Forelimb muscle (tissue), 1 donor: ENCODE data around the gene FHIT. TPM values are rescaled to one million over a fixed set of nuclear protein-coding genes. Genes with fewer than 3 reads are reported as not detected.

Experiments used
- DNase-seq: peaks from one replicate; pipeline ENCODE4 v3.0.0-alpha.2; 2013; ENCODE audit warnings: low read depth
- polyA plus RNA-seq: library from polyadenylated mRNA; unstranded; fragments of 120-200 nt; gene quantifications from one replicate; pipeline ENCODE4 v1.2.1, GENCODE V29; 2013; ENCODE audit not compliant: insufficient read length

The FHIT gene
- polyA plus RNA-seq, 1 donor = 7.1 TPM

- DNase-seq = no peak
Measured at GRCh38 chr3:59802045-59802444, 1449.2 kb downstream of the FHIT start.

- DNase-seq = no peak
Measured at GRCh38 chr3:59800481-59800880, 1450.8 kb downstream of the FHIT start.

GRCh38 chr3:59798372-59799086, 1452.7 kb downstream of the FHIT start:
- no peak for DNase-seq

GRCh38 chr3:59797533-59797932, 1453.7 kb downstream of the FHIT start:
- DNase-seq = no peak

- DNase-seq = no peak
Measured at GRCh38 chr3:59796456-59796855, 1454.8 kb downstream of the FHIT start.

GRCh38 chr3:59795756-59796155, 1455.5 kb downstream of the FHIT start:
- no peak for DNase-seq

- DNase-seq = no peak
Measured at GRCh38 chr3:59793976-59794375, 1457.3 kb downstream of the FHIT start.

GRCh38 chr3:59791774-59792308, 1459.4 kb downstream of the FHIT start:
- DNase-seq = no peak

- DNase-seq = no peak
Measured at GRCh38 chr3:59790241-59790640, 1461.0 kb downstream of the FHIT start.

GRCh38 chr3:59788801-59789200, 1462.5 kb downstream of the FHIT start:
- DNase-seq = no peak

- DNase-seq = no peak
Measured at GRCh38 chr3:59788133-59788532, 1463.1 kb downstream of the FHIT start.

GRCh38 chr3:59786374-59786773, 1464.9 kb downstream of the FHIT start:
- DNase-seq = no peak

GRCh38 chr3:59784164-59784563, 1467.1 kb downstream of the FHIT start:
- DNase-seq = no peak

GRCh38 chr3:59783468-59783988, 1467.7 kb downstream of the FHIT start:
- DNase-seq = no peak

GRCh38 chr3:59782664-59783063, 1468.6 kb downstream of the FHIT start:
- no peak for DNase-seq

GRCh38 chr3:59780209-59780608, 1471.0 kb downstream of the FHIT start:
- no peak for DNase-seq

- no peak for DNase-seq
Measured at GRCh38 chr3:59779260-59779659, 1472.0 kb downstream of the FHIT start.

- DNase-seq = no peak
Measured at GRCh38 chr3:59777667-59778077, 1473.6 kb downstream of the FHIT start.

- DNase-seq = no peak
Measured at GRCh38 chr3:59777066-59777465, 1474.2 kb downstream of the FHIT start.

GRCh38 chr3:59775761-59776325, 1475.4 kb downstream of the FHIT start:
- DNase-seq = no peak

- DNase-seq = no peak
Measured at GRCh38 chr3:59775106-59775505, 1476.1 kb downstream of the FHIT start.

GRCh38 chr3:59774634-59775033, 1476.6 kb downstream of the FHIT start:
- no peak for DNase-seq

GRCh38 chr3:59774000-59774399, 1477.3 kb downstream of the FHIT start:
- no peak for DNase-seq
